Nephron progenitor cell (in vitro differentiated cells): Measurements from ENCODE around the gene GNB1L.

Experiments used
- DNase-seq: peaks from one replicate; pipeline ENCODE4 v3.0.0; 2021
- H3K27ac Mint-ChIP-seq: 2 replicates; pipeline ENCODE4 v1.8.0; 2021; ENCODE audit warnings: mild to moderate bottlenecking, moderate library complexity, mixed read lengths
- H3K27me3 Mint-ChIP-seq: 2 replicates; pipeline ENCODE4 v1.8.0; 2021; ENCODE audit warnings: mild to moderate bottlenecking, low read depth, mixed read lengths; ENCODE audit not compliant: poor library complexity
- H3K36me3 Mint-ChIP-seq: 2 replicates; pipeline ENCODE4 v1.8.0; 2021; ENCODE audit warnings: low read depth, mixed read lengths
- H3K4me1 Mint-ChIP-seq: 2 replicates; pipeline ENCODE4 v1.8.0; 2021; ENCODE audit warnings: mixed read lengths
- H3K4me3 Mint-ChIP-seq: 2 replicates; pipeline ENCODE4 v1.8.0; 2021; ENCODE audit warnings: mild to moderate bottlenecking, moderate library complexity, mixed read lengths
- H3K9me3 Mint-ChIP-seq: 2 replicates; pipeline ENCODE4 v1.8.0; 2021; ENCODE audit warnings: mild to moderate bottlenecking, moderate library complexity, mixed read lengths
- TF ChIP-seq, protein P1 (sequence below): fragments of 200-600 bp; sonication (generic); IDR thresholded peaks from 2 replicates; pipeline ENCODE4 v1.5.0; 2021; ENCODE audit warnings: antibody characterized with exemption

GNB1L gene

DNA sequence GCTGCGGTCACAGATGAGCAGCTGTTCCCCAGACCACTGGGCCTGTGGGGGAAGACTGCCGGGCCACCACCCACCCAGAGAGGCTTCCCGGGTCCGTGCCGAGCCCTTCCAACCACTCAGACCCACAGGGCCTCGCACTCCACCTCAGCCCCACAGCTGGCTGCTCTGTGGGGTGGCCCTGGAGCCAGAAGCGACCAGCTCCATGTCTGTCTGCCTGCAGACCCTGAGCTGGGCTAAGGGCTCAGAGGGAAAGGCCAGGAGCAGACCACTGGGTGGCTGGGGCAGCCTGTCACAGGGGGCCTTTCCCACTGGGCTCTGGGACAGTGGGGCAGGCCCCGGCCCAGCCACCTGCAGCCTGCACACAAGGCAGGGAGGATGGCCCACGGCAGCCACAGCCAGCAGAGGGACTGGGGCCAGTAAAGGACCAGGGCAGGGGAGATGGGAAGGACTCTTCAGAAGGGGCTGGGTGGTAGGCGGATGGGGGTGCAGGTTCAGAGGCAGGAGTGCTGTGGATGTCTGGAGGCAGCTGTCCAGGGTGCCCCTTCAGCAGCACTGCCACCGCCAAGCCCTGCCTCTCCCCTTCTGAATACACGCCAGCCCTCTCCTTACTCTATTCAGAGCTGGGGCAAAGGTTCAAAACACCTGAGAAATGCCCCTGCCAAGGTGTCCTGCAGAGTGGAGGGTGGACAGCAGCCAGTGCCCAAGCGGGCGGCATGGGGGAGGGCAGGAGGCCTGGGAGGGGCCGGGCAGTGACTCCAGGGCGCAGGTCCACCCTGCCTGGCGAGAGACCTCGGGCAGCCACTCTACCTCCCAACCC, 32.2 kb downstream of the GNB1L start:
- TF ChIP-seq, protein P1, sequence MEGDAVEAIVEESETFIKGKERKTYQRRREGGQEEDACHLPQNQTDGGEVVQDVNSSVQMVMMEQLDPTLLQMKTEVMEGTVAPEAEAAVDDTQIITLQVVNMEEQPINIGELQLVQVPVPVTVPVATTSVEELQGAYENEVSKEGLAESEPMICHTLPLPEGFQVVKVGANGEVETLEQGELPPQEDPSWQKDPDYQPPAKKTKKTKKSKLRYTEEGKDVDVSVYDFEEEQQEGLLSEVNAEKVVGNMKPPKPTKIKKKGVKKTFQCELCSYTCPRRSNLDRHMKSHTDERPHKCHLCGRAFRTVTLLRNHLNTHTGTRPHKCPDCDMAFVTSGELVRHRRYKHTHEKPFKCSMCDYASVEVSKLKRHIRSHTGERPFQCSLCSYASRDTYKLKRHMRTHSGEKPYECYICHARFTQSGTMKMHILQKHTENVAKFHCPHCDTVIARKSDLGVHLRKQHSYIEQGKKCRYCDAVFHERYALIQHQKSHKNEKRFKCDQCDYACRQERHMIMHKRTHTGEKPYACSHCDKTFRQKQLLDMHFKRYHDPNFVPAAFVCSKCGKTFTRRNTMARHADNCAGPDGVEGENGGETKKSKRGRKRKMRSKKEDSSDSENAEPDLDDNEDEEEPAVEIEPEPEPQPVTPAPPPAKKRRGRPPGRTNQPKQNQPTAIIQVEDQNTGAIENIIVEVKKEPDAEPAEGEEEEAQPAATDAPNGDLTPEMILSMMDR, result no peak
- Mint-ChIP-seq H3K36me3 (peaks cover 13% of the 10 kb centered on the region), H3K4me1 (peaks cover 6% of the 10 kb centered on the region), H3K27ac (no peak overlapping the region), H3K27me3 (peaks cover 5% of the 10 kb centered on the region), H3K9me3 (peaks cover 12% of the 10 kb centered on the region), H3K4me3 (no peak overlapping the region)
- DNase-seq, result no peak

DNA sequence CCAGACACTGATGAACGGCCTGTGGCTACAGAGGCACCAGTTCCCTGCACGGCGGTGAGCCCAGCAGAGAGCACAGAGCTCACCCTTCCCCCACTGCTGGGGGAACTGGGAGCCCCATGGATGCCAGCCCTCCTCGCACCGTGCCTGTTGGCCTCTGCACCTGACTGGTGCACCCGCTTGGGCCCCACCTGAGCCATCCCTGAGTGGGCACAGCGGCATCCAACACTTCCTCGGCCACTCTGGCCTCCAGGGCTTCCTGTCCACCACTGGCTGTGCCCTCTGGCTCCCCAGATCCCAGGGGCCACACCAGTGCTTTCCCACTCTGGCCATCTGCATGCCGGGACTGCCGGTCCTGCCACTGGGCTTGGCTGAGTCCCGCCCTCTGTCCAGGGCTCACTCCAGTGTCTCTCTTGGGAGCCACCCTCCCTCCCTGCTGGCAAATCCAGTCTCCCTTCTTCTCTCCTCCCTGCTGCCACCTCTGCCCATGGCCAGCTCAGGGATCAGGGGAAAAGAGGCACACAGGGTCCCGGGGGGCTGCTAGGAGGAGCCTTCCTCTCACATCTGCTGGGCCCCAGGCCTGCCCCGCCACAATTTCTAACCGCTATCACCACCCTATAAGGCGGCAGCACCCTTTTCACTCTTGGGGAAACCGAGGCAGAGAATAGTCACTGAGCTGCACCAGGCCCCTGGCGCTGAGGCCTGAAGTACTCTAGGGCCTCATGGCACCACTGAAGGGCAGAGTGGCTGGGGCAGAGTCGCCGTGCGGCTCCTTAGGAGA, 33.0 kb downstream of the GNB1L start:
- peaks cover 7% of the 10 kb centered on the region for H3K9me3 Mint-ChIP-seq
- H3K27me3 Mint-ChIP-seq, result peaks cover 8% of the 10 kb centered on the region
- H3K4me3 Mint-ChIP-seq, result no peak overlapping the region
- H3K4me1 Mint-ChIP-seq, result peaks cover 6% of the 10 kb centered on the region
- peaks cover 8% of the 10 kb centered on the region for H3K36me3 Mint-ChIP-seq
- TF ChIP-seq, protein P1, result no peak
- no peak overlapping the region for H3K27ac Mint-ChIP-seq
- no peak for DNase-seq

DNA sequence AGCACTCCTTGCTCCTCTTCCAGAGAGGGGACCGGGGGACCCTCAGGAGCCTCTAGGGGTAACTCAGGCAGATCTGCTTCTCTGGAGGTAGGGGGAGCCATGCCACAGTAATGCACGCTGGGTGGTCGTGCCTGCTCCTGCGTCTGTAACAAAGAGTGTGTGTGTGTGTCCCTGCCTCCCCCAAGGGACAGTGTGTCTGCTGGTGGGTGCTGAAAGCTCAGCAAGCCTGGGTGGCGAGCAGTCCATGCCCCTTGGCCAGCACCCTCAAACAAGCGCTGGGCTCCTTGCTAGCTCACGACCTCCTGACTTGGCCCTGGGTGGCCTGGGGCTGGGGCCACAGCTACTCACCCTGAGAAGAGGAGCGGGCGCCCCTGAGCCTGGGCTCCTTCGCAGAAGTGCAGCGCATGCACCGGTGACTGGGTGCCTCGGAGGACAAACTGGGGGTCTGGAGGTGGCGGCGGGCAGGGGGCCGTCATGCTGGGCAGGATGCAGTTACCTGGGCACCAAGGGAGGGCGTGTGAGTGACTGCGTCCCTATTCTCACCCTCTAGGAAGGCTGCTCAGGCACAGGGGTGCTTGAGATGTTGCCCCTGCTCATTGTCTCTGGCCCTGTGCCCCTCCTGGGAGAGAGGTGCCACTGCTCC, 33.7 kb downstream of the GNB1L start:
- Mint-ChIP-seq H3K36me3 (peaks cover 1% of the 10 kb centered on the region), H3K4me1 (peaks cover 13% of the 10 kb centered on the region), H3K27ac (no peak overlapping the region), H3K4me3 (no peak overlapping the region), H3K27me3 (peaks cover 12% of the 10 kb centered on the region), H3K9me3 (no peaks in the 10 kb centered on the region)
- DNase-seq, result no peak
- TF ChIP-seq, protein P1, result no peak

DNA sequence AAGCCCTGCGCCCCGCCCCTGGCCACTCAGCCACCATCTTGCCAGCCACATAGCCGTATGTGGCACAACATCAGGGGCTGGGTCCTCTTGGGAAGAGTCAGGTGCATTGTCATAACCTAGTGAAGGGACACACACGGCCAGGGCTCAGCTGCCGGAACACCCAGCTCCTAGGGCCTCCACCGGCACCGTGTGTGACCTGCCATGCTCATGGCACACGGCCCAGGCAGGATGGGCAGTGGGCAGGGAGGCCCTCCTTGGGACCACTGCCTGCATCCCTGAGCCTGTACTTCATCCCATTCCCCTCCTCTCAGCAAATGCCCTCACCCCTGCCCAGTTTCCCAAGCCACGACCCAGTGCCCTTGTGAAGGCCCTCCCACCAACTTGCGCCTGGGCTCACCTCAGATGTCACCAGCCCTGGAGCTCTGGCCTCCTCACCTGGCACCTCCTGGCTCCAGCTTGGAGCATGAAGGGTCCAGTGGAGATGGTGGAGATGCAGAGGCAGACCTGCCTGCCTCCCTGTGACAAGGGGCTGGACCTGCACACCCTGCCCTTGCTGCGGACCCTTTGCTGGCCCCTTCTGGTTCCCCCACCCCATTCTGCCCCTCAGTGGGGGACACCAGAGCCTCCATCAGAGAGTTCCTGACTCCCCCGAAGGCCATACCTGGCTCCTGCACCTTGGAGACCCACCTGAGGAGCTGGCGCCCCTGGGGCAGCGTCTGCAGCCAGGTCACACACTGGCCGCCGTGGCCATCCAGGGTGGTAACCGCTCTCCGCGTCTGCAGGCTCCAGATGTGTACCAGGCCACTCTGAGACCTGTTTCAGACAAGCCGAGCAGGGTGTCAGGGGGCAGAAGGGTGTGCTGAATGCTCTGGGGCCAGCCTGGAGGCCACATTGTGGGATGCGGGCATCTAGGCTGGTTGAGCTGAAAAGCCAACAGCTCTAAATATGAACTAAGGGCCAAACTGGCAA, 34.5 kb downstream of the GNB1L start:
- Mint-ChIP-seq H3K4me3 (no peak overlapping the region), H3K36me3 (no peaks in the 10 kb centered on the region), H3K9me3 (no peaks in the 10 kb centered on the region), H3K27me3 (peaks cover 12% of the 10 kb centered on the region), H3K27ac (no peak overlapping the region), H3K4me1 (peaks cover 15% of the 10 kb centered on the region)
- DNase-seq, result no peak
- TF ChIP-seq, protein P1, result no peak

DNA sequence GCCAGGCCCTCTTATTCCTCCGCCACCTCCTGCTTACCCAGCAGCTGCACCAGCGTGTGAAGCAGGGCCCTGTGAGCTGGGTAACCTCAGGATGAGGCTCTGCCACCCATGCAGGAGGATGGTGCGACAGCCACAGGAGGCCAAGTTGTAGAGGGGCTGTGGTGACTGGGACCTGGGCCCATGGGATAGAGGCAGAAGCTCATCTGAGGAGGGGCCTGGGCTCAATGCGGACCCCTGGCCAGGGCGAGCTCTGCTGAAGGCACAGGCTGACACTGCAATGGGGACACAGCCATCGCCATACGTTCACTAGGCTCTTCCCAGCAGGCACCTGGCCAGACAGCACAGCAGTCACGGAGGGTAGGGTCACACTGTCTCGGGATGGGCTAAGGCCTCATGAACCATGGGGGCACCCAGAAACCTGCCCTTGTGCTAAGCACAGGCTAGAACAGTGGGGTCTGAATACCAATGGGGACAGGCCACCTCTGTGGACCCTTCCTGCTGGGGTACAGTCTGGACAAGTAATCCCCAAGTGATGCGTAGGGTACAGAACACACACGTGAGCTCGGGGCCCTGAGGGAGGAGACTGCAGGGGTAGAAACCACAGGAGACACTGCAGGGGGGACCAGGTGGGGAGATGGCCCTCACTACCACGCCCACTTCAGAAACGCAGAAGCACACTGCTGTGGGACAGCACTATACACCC, 35.3 kb downstream of the GNB1L start:
- Mint-ChIP-seq H3K4me3 (no peak overlapping the region), H3K36me3 (no peaks in the 10 kb centered on the region), H3K27ac (no peak overlapping the region), H3K9me3 (no peaks in the 10 kb centered on the region), H3K27me3 (peaks cover 13% of the 10 kb centered on the region), H3K4me1 (peaks cover 15% of the 10 kb centered on the region)
- no peak for DNase-seq
- TF ChIP-seq, protein P1, result no peak
